OCI-LY3 (cell line): Measurements from ENCODE around the gene PTPRM.

ENCODE experiments used
- H2AFZ ChIP-seq: fragments of 200-600, 300-600 bp; shearing (Covaris generic); 2 replicates; pipeline ENCODE4 v1.6.0; 2014; ENCODE audit warnings: antibody characterized with exemption, low read depth, low read length
- H3K27ac ChIP-seq: fragments of 200-600, 300-600 bp; sonication (generic); 2 replicates; pipeline ENCODE4 v1.5.1; 2014; ENCODE audit warnings: mild to moderate bottlenecking, low read length, moderate library complexity, mixed read lengths
- H3K27me3 ChIP-seq: fragments of 200-600, 300-600 bp; sonication (generic); 2 replicates; pipeline ENCODE4 v1.6.1; 2014; ENCODE audit warnings: low read depth, low read length, mixed read lengths
- H3K36me3 ChIP-seq: fragments of 200-600, 300-600 bp; sonication (generic); replicated peaks from 2 replicates; pipeline ENCODE3; 2014; ENCODE audit warnings: low read depth, low read length, mixed read lengths
- H3K4me1 ChIP-seq: fragments of 300-600, 200-600 bp; sonication (generic); 2 replicates; pipeline ENCODE4 v1.6.1; 2014; ENCODE audit warnings: low read length, mixed read lengths
- H3K4me2 ChIP-seq: fragments of 200-600, 300-600 bp; sonication (generic); 2 replicates; pipeline ENCODE4 v1.6.1; 2014; ENCODE audit warnings: low read length, mixed read lengths
- H3K4me3 ChIP-seq: fragments of 300-600, 200-600 bp; sonication (generic); 2 replicates; pipeline ENCODE4 v1.5.1; 2014; ENCODE audit warnings: antibody characterized with exemption, mild to moderate bottlenecking, low read length, moderate library complexity
- H3K79me2 ChIP-seq: fragments of 300-600, 200-600 bp; shearing (Covaris generic); 2 replicates; pipeline ENCODE4 v1.6.1; 2014; ENCODE audit warnings: mild to moderate bottlenecking, low read length, mixed read lengths
- H3K9ac ChIP-seq: fragments of 300-600, 200-600 bp; shearing (Covaris generic); 2 replicates; pipeline ENCODE4 v1.6.0; 2014; ENCODE audit warnings: mild to moderate bottlenecking, low read length, moderate library complexity
- H3K9me3 ChIP-seq: fragments of 200-600, 300-600 bp; shearing (Covaris generic); 2 replicates; pipeline ENCODE4 v1.6.1; 2014; ENCODE audit warnings: low read length, mixed read lengths; ENCODE audit not compliant: insufficient read depth
- H4K20me1 ChIP-seq: fragments of 200-600, 300-600 bp; sonication (generic); 2 replicates; pipeline ENCODE4 v1.6.1; 2016; ENCODE audit warnings: low read length, mixed read lengths; ENCODE audit not compliant: insufficient read depth
- EZH2phosphoT487 ChIP-seq: fragments of 200-600 bp; shearing (Covaris generic); IDR thresholded peaks from 2 replicates; pipeline ENCODE4 v1.6.1; 2018; ENCODE audit warnings: antibody characterized with exemption, mixed run types, low read depth
- TF ChIP-seq, protein P1 (sequence below): fragments of 200-600, 300-600 bp; sonication (generic); IDR thresholded peaks from 2 replicates; pipeline ENCODE4 v1.5.1; 2014; ENCODE audit warnings: antibody characterized with exemption, low read length, low read depth

PTPRM gene

DNA sequence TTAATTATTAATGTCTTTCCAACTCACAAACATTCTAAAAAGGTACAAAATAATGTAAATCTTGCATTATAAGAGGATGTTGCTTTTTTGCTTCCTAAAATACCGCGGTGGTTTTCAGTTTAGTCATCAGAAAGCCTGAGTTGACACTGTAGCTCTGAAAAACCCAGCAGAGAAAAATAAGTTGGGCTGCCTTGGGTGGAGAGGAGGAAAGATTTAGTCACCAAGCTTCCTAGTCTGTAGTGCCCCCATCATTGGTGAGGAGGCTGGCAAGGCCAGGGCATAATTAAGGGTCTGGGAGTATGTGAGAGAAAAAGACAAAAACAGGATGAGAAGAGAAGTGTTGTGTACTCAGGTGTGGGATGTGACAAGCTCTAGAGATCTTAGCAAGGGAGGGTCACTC is 5.7 kb downstream of the PTPRM start:
- peaks cover 5% of the 10 kb centered on the region for H3K4me1 ChIP-seq
- H4K20me1 ChIP-seq: no peaks in the 10 kb centered on the region
- no peak overlapping the region for H3K9ac ChIP-seq
- H2AFZ ChIP-seq: no peak overlapping the region
- no peak for TF ChIP-seq EZH2phosphoT487
- TF ChIP-seq, protein P1, sequence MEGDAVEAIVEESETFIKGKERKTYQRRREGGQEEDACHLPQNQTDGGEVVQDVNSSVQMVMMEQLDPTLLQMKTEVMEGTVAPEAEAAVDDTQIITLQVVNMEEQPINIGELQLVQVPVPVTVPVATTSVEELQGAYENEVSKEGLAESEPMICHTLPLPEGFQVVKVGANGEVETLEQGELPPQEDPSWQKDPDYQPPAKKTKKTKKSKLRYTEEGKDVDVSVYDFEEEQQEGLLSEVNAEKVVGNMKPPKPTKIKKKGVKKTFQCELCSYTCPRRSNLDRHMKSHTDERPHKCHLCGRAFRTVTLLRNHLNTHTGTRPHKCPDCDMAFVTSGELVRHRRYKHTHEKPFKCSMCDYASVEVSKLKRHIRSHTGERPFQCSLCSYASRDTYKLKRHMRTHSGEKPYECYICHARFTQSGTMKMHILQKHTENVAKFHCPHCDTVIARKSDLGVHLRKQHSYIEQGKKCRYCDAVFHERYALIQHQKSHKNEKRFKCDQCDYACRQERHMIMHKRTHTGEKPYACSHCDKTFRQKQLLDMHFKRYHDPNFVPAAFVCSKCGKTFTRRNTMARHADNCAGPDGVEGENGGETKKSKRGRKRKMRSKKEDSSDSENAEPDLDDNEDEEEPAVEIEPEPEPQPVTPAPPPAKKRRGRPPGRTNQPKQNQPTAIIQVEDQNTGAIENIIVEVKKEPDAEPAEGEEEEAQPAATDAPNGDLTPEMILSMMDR: no peak
- 0 out of 2 replicates have a peak overlapping the region, but pooled peaks have one; percentile 4 for H3K4me2 ChIP-seq
- H3K36me3 ChIP-seq: no peaks in the 10 kb centered on the region
- H3K9me3 ChIP-seq: no peaks in the 10 kb centered on the region
- H3K27ac ChIP-seq: no peak overlapping the region
- no peak overlapping the region for H3K4me3 ChIP-seq
- no peaks in the 10 kb centered on the region for H3K79me2 ChIP-seq
- H3K27me3 ChIP-seq: no peaks in the 10 kb centered on the region

DNA sequence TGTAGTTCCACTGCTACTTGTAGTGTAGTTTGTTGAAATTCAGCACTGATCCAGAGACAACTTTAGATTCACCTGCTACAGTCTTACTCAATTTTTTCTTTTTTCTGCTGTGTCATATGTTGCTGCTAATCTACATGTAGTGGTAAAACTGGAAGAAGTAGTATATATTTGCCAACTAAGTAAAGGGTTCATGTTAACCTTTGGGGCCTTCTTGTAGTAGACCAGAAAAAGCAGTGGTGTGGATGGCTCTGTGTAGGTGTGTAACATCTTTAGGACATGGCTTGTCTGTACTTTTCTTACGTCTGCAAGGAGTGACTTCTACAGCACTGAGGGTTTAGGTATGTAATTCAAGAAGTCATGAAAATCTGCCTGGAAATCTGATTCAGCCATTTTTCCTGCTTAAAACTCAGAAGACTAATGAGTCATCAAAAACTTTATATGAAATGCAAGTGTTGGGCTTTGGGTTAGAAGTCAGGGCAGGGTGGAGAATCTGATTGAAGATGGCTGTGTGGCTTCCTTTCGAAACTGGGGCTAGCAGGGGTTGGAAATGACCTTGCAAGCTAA is 8.4 kb downstream of the PTPRM start:
- Histone ChIP-seq H3K27me3 (no peaks in the 10 kb centered on the region), H3K79me2 (no peaks in the 10 kb centered on the region), H3K9me3 (no peaks in the 10 kb centered on the region), H3K4me2 (no peak overlapping the region), H3K4me3 (no peak overlapping the region), H3K27ac (no peak overlapping the region), H3K9ac (no peak overlapping the region), H4K20me1 (no peaks in the 10 kb centered on the region), H2AFZ (no peak overlapping the region), H3K36me3 (no peaks in the 10 kb centered on the region), H3K4me1 (peaks cover 5% of the 10 kb centered on the region)
- no peak for TF ChIP-seq EZH2phosphoT487
- TF ChIP-seq, protein P1: no peak

DNA sequence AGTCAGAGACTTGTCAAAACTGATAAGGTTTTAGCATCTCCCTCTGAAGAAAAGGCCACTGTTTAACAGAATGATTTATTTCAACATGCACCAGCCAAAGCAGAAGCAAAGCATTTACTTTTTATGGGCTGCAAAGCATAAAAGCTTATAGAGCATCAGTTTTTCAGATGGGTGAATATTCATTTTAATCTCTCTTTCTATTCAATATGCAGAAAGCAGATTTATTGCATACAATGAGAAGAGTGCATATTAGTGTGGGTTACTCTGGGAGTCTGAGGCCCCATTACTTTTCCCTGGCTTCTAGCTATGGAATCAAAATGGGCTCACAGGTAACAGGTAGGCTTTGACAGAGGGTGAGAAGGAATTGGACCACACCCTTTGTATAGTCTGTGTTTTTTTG is 9.0 kb downstream of the PTPRM start:
- Histone ChIP-seq H3K9me3 (no peaks in the 10 kb centered on the region), H3K4me1 (peaks cover 5% of the 10 kb centered on the region), H3K36me3 (no peaks in the 10 kb centered on the region), H3K4me3 (no peak overlapping the region), H3K79me2 (no peaks in the 10 kb centered on the region), H3K4me2 (no peak overlapping the region), H4K20me1 (no peaks in the 10 kb centered on the region), H3K27ac (no peak overlapping the region), H2AFZ (no peak overlapping the region), H3K9ac (no peak overlapping the region), H3K27me3 (no peaks in the 10 kb centered on the region)
- TF ChIP-seq, protein P1: no peak
- no peak for TF ChIP-seq EZH2phosphoT487

DNA sequence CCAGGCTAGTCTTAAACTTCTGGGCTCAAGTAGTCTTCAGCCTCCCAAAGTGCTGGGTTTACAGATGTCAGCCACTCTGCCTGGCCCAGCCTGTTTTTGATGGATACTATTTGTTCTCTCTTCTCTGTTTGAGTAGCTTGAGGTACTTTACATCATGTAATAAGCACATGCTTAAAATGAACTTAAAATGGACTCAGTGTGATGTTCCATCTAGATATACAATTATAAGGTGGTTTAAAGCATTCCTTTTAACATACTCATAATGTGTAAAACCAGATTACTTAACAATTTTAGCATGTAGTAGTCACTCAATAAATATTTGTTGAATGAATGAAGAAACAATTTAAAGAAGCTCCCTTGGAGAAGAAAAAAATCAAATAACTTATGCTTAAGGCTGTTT is 9.6 kb downstream of the PTPRM start:
- Histone ChIP-seq H3K4me1 (peaks cover 5% of the 10 kb centered on the region), H3K4me3 (no peak overlapping the region), H3K79me2 (no peaks in the 10 kb centered on the region), H3K27ac (no peak overlapping the region), H3K4me2 (no peak overlapping the region), H4K20me1 (no peaks in the 10 kb centered on the region), H3K27me3 (no peaks in the 10 kb centered on the region), H3K9ac (no peak overlapping the region), H3K9me3 (no peaks in the 10 kb centered on the region), H3K36me3 (no peaks in the 10 kb centered on the region), H2AFZ (no peak overlapping the region)
- no peak for TF ChIP-seq EZH2phosphoT487
- TF ChIP-seq, protein P1: no peak
